Skeletal muscle satellite cell (primary cell): Measurements from ENCODE around the gene GARIN1A.
"Not testable (repeated sequence)": the region's sequence is repeated elsewhere in the genome, so short reads cannot be mapped to it uniquely, and the experiment has no call there.

Source experiments
- H3K27me3 ChIP-seq: 2 replicates; pipeline ENCODE4 v1.7.0; 2013; ENCODE audit warnings: low read length; ENCODE audit not compliant: control insufficient read depth, insufficient read depth
- H3K36me3 ChIP-seq: 2 replicates; pipeline ENCODE4 v1.7.0; 2013; ENCODE audit warnings: mild to moderate bottlenecking, control low read depth, low read length; ENCODE audit not compliant: insufficient read depth
- H3K4me1 ChIP-seq: 2 replicates; pipeline ENCODE4 v1.7.0; 2013; ENCODE audit warnings: low read length; ENCODE audit not compliant: control insufficient read depth, insufficient read depth
- H3K4me2 ChIP-seq: 2 replicates; pipeline ENCODE4 v1.7.0; 2013; ENCODE audit warnings: mild to moderate bottlenecking, low read length
- H3K4me3 ChIP-seq: 2 replicates; pipeline ENCODE4 v1.7.0; 2013; ENCODE audit warnings: low read length
- H3K9ac ChIP-seq: 2 replicates; pipeline ENCODE4 v1.7.0; 2013; ENCODE audit warnings: mild to moderate bottlenecking, low read depth, low read length, moderate library complexity
- H3K9me3 ChIP-seq: replicated peaks from 2 replicates; pipeline ENCODE4 v1.7.0; 2013; ENCODE audit warnings: mild to moderate bottlenecking, control low read depth, low read length

The GARIN1A gene

DNA sequence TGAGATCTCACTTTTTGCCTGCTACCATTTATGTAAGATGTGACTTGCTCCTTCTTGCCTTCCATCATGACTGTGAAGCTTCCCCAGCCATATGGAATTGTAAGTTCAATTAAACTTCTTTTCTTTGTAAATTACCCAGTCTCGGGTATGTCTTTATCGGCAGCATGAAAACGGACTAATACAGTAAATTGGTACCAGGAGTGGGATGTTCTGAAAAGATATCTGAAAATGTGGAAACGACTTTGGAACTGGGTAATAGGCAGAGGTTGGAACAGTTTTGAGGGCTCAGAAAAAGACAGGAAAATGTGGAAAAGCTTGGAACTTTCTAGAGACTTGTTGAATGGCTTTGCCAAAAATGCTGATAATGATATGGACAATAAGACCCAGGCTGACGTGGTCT is 10.6 kb upstream of the GARIN1A start:
- H3K4me2 ChIP-seq = no peak overlapping the region
- H3K4me1 ChIP-seq = peaks cover 9% of the 10 kb centered on the region
- H3K4me3 ChIP-seq = no peak overlapping the region
- H3K27me3 ChIP-seq = no peaks in the 10 kb centered on the region
- no peaks in the 10 kb centered on the region for H3K9me3 ChIP-seq
- H3K9ac ChIP-seq = no peak overlapping the region
- peaks cover 3% of the 10 kb centered on the region for H3K36me3 ChIP-seq

DNA sequence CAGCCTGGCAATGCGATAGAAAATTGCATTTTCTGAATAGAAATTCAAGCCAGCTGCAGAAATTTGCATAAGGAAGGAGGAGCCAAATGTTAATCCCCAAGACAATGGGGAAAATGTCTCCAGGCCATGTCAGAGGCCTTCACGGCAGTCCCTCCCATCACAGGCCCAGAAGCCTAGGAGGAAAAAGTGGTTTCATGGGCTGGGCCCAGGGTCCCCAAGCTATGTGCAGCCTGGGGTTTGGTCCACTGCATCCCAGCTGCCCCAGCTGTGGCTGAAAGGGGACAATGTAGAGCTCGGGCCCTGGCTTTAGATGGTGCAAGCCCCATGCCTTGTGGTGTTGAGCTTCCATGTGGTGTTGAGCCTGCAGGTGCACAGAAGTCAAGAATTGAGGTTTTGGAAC is 10.0 kb upstream of the GARIN1A start:
- H3K9me3 ChIP-seq = no peaks in the 10 kb centered on the region

DNA sequence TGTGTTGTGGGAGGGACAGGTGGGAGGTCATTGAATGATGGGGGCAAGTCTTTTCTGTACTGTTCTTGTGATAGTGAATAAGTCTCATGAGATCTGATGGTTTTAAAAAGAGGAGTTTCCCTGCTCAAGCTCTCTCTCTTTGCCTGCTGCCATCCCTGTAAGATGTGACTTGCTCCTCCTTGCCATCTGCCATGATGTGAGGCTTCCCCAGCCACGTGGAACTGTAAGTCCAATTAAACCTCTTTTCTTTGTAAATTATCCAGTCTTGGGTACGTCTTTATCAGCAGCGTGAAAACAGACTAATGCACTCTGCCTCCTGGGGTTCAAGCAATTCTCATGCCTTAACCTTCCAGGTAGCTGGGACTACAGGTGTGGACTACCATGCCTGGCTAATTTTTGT is 8.9 kb upstream of the GARIN1A start:
- not testable (repeated sequence) for H3K27me3 ChIP-seq, H3K9me3 ChIP-seq, H3K4me3 ChIP-seq, H3K36me3 ChIP-seq, H3K9ac ChIP-seq, H3K4me2 ChIP-seq, H3K4me1 ChIP-seq

More for the DNA sequence above, 10.0 kb upstream of the GARIN1A start:
- Histone ChIP-seq H3K36me3 (peaks cover 3% of the 10 kb centered on the region), H3K4me3 (no peak overlapping the region), H3K4me1 (peaks cover 9% of the 10 kb centered on the region), H3K4me2 (no peak overlapping the region), H3K9ac (no peak overlapping the region), H3K27me3 (no peaks in the 10 kb centered on the region)

DNA sequence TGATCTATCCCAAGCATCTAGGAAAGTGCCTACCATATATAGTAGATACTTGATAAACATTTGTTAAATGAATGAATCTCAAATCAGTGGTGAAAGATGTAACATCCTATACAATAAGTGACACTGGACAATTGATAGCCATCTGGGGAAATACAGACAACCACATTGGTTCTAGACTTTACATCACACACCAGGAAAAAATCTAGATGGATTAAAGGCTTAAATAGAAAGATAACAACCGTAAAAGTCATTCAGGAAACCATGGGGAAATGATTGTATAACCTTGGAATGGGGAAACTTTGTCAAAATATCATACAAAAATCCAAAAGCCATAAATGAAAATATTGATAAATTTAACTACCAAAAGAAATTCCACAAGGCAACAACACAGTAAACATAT is 7.0 kb upstream of the GARIN1A start:
- peaks cover 9% of the 10 kb centered on the region for H3K4me1 ChIP-seq

DNA sequence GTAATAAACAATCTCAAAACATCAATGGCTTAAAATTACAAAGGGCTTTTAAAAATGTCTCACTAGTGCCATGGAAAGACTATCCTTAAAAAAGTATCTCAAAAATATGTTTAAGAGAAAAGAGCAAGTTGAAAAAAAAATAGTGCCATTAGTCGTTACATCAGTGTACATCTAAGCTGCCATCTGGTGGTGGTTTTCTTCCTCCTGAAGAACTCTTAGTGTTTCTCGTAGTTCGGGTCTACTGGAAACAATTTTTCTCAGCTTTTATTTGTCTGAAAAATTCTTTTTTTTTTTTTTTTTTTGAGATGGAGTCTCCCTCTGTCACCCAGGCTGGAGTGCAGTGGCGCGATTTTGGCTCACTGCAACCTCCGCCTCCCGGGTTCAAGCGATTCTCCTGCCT is 5.9 kb upstream of the GARIN1A start:
- Histone ChIP-seq H3K4me3 (no peak overlapping the region), H3K4me1 (peaks cover 9% of the 10 kb centered on the region), H3K4me2 (no peak overlapping the region), H3K36me3 (peaks cover 13% of the 10 kb centered on the region), H3K9ac (no peak overlapping the region), H3K9me3 (no peaks in the 10 kb centered on the region), H3K27me3 (no peaks in the 10 kb centered on the region)

More for the DNA sequence above, 7.0 kb upstream of the GARIN1A start:
- Histone ChIP-seq H3K4me3 (no peak overlapping the region), H3K4me2 (no peak overlapping the region), H3K9ac (no peak overlapping the region), H3K27me3 (no peaks in the 10 kb centered on the region), H3K9me3 (no peaks in the 10 kb centered on the region), H3K36me3 (peaks cover 7% of the 10 kb centered on the region)

DNA sequence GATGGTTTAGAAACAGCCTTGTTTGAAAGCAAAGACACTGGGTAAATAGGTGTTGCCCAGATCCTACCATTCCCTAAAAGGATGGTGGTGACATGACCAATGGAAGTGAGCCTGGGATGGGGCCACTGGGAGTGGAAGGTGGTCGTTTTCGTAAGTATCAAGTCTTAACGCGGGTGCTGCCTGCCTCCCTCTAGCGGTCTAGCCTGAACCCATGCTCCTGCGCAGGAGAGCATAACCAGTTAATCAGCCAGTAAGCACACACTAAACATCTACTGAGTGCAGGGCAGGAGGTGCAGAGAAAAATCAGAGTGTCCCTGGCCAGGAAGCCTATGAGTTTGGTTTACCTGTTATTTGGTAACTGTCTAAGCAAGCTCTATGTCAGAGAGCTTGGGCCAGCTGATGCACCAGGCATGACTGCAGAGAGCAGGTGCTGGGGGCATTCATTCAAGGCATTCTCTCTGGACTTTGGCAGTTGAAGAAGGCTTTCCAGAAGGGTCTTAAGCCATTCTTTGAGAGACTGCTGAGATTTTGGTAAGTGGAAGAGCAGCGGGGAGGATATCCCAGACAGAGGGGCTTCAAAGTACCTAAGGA is 930 bp downstream of the GARIN1A start:
- no peak overlapping the region for H3K4me2 ChIP-seq

DNA sequence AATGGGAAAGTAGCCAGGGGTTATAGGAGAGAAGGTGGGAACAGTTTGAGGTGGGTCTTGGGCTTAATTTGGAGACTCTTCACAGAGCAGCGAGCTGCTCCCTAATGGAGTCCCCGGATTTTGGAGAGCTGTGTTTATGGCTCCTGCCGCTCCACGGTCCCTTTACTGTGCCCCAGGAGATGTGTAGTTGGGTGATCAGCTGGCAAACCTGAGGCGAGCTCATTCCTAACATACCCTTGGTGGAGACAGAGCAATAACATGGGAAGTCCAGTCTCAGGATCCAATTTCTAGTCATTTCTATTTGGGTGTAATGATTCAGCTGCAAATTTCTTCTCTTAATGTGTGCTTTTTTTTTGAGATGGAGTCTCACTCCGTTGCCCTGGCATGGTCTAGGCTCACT is 1.5 kb downstream of the GARIN1A start:
- H3K9ac ChIP-seq = no peak overlapping the region
- no peaks in the 10 kb centered on the region for H3K4me1 ChIP-seq
- no peak overlapping the region for H3K4me2 ChIP-seq
- no peaks in the 10 kb centered on the region for H3K9me3 ChIP-seq
- no peak overlapping the region for H3K4me3 ChIP-seq
- no peaks in the 10 kb centered on the region for H3K27me3 ChIP-seq
- peaks cover 20% of the 10 kb centered on the region for H3K36me3 ChIP-seq

More for the DNA sequence above, 930 bp downstream of the GARIN1A start:
- Histone ChIP-seq H3K4me3 (no peak overlapping the region), H3K36me3 (peaks cover 20% of the 10 kb centered on the region), H3K27me3 (no peaks in the 10 kb centered on the region), H3K9ac (no peak overlapping the region), H3K4me1 (no peaks in the 10 kb centered on the region), H3K9me3 (no peaks in the 10 kb centered on the region)

DNA sequence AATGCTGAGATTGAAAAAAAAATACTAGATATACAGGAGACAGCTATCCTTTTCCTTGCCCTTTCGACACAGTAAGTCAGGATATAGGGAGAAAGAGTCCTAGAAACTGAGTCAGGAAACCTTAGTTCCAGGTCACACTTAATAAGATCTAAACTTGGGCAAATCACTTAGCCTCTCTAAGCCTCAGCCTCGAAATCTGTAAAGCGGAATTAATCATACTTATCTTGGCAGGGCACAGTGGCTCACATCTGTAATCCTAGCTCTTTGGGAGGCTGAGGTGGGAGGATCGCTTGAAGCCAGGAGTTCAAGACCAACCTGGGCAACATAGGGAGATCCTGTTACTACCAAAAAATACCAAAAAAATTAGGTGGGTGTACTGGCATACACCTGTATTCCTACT is 4.6 kb downstream of the GARIN1A start:
- H3K4me1 ChIP-seq = no peaks in the 10 kb centered on the region
- no peak overlapping the region for H3K9ac ChIP-seq
- no peaks in the 10 kb centered on the region for H3K9me3 ChIP-seq
- H3K4me2 ChIP-seq = no peak overlapping the region
- no peaks in the 10 kb centered on the region for H3K27me3 ChIP-seq
- H3K4me3 ChIP-seq = no peak overlapping the region
- peaks cover 9% of the 10 kb centered on the region for H3K36me3 ChIP-seq

DNA sequence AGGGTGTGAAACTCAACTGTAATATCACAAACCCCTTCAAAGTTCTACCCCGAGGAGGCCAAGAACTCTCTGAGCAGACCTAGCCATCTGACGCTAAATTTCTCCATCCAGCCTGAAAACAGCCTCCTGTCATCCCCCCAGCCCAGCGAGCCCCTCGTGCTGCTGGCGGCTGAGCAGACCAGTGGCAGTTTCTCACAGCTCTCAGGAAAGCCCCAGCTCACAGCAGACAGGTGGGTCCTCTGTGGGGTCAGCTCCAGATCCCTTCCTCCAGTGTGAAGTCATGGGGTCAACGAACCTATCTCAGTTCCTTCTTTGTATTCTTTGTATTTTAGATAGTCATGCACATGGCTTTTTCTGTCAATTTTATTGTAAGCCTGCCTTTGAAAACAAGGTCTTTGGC is 7.8 kb downstream of the GARIN1A start:
- Histone ChIP-seq H3K4me3 (no peak overlapping the region), H3K9ac (no peak overlapping the region), H3K4me2 (no peak overlapping the region), H3K9me3 (no peaks in the 10 kb centered on the region), H3K27me3 (no peaks in the 10 kb centered on the region), H3K36me3 (peaks cover 22% of the 10 kb centered on the region), H3K4me1 (no peaks in the 10 kb centered on the region)

DNA sequence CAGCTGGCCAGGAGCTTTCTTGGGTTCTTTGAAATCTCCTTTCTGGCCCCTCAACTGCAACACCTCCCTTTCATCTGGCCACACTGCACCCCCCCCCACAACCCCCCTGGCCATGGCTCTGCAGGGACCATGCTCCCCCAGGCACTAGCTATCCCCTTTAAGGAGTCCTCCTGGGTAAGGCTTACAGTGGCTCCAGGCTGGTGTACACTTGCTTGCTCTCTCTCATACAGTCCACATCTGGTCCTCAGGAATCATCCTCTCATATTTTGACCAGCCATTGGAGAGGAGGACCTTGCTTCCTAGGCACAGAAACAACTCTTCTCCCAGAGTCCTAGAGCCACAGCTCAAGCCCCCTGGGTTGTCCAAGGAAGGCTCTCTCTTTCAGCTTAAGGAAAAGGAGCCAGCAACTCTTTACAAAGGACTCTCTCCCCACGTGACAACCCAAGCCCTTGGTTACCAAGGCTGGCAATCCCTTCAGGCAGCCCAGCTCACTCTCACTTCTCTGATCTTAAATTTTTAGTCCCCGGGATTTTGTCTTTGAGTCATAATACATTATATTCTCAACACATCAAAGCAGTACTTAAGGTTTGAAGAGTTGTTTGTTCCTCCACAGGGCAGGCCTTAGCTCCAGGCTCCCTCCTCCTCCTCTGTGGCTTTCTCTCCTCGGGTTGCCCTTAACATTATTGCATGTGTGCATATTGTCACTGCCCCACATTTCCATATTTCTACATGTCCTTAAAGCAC is 9.9 kb downstream of the GARIN1A start:
- no peaks in the 10 kb centered on the region for H3K27me3 ChIP-seq
- no peak overlapping the region for H3K9ac ChIP-seq
- no peaks in the 10 kb centered on the region for H3K9me3 ChIP-seq
- no peak overlapping the region for H3K4me3 ChIP-seq
- peaks cover 28% of the 10 kb centered on the region for H3K36me3 ChIP-seq
- no peaks in the 10 kb centered on the region for H3K4me1 ChIP-seq
- H3K4me2 ChIP-seq = no peak overlapping the region

DNA sequence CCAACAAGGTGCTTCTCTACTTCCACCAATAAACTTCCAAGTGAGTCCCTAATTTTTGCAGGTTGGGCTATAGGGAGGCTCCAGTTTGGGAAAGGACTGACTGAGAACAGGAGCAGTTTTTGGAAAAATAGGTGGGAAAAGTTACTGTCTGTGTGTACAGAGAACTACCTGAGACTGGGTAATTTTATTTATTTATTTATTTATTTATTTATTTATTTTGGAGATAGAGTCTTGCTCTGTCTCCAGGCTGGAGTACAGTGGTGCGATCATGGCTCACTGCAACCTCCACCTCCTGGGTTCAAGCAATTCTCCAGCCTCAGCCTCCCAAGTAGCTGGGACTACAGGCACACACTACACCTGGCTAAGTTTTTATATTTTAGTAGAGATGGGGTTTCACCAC is 11.2 kb downstream of the GARIN1A start:
- not testable (repeated sequence) for H3K27me3 ChIP-seq, H3K9me3 ChIP-seq, H3K4me1 ChIP-seq, H3K9ac ChIP-seq, H3K4me2 ChIP-seq, H3K4me3 ChIP-seq
- H3K36me3 ChIP-seq = peaks cover 36% of the 10 kb centered on the region

DNA sequence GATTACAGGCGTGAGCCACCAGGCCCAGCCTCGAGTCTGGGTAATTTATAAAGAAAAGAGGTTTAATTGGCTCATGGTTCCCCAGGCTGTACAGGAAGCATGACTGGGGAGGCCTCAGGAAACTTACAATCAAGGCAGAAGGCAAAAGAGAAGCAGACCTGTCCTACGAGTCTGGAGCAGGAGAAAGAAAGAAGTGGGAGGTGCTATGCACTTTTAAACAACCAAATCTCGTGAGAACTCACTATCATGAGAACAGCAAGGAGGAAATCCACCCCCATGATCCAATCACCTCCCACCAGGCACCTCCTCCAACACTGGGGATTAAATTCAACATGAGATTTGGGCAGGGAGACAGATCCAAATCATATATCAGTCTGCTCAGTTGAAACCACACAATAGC is 11.6 kb downstream of the GARIN1A start:
- not testable (repeated sequence) for H3K27me3 ChIP-seq, H3K9me3 ChIP-seq, H3K9ac ChIP-seq, H3K4me2 ChIP-seq, H3K4me3 ChIP-seq, H3K4me1 ChIP-seq
- peaks cover 36% of the 10 kb centered on the region for H3K36me3 ChIP-seq
